Stomach (tissue), 9 donors: ENCODE results near the gene MINDY4B. TPM values are rescaled to one million over a fixed set of nuclear protein-coding genes. Genes with fewer than 3 reads are reported as not detected.

ENCODE experiments used
- DNase-seq, 2 donors: peaks; one replicate each; pipeline versions ENCODE4 v3.0.0 to v3.0.0-alpha.2; 2013 to 2019
- H3K27ac ChIP-seq, 5 donors: fragments of 200-600 bp in 4 of 5; sonication (generic) in 4 of 5; one replicate each; pipeline ENCODE4 v1.5.1; 2013 to 2019; ENCODE audit warnings: mild to moderate bottlenecking in 1 of 5, moderate library complexity in 1 of 5
- H3K27me3 ChIP-seq, 3 donors: fragments of 200-600 bp; sonication (generic); one replicate each; pipeline ENCODE4 v1.5.1; 2017 to 2019; ENCODE audit warnings: mixed run types in 1 of 3
- H3K36me3 ChIP-seq, 4 donors: fragments of 200-600 bp; sonication (generic); 1 replicate in 3 of 4; 2 replicates in 1 of 4; pipeline ENCODE4 v1.5.1; 2016 to 2019
- H3K4me1 ChIP-seq, 4 donors: fragments of 200-600 bp; sonication (generic); one replicate each; pipeline ENCODE4 v1.5.1; 2016 to 2019
- H3K4me3 ChIP-seq, 4 donors: fragments of 200-600 bp; sonication (generic) in 3 of 4; one replicate each; pipeline ENCODE4 v1.5.1; 2016 to 2019; ENCODE audit warnings: mild to moderate bottlenecking in 1 of 4
- H3K9me3 ChIP-seq, 4 donors: fragments of 200-600 bp; sonication (generic); one replicate each; pipeline ENCODE4 v1.5.1; 2016 to 2019
- CTCF ChIP-seq, 7 experiments: fragments of 450-650 bp in 4 of 7; fragments of 200-600 bp in 3 of 7; sonication (generic) in 3 of 7; IDR thresholded peaks; one replicate each; pipeline ENCODE4 v1.5.1; 2016 to 2019; ENCODE audit warnings: antibody characterized with exemption in 7 of 7, control low read depth in 2 of 7, mild to moderate bottlenecking in 1 of 7
- EP300 ChIP-seq: sonication (generic); formaldehyde crosslinking; IDR thresholded peaks from one replicate; pipeline ENCODE4 v1.6.1; 2017; ENCODE audit warnings: antibody characterized with exemption
- POLR2A ChIP-seq, 4 donors: fragments of 450-650 bp; IDR thresholded peaks; one replicate each; pipeline ENCODE4 v1.6.1; 2016; ENCODE audit warnings: antibody characterized with exemption in 4 of 4, control low read depth in 2 of 4, mild to moderate bottlenecking in 1 of 4, moderate library complexity in 1 of 4
- POLR2AphosphoS5 ChIP-seq, 3 donors: sonication (generic); formaldehyde crosslinking; IDR thresholded peaks; one replicate each; pipeline ENCODE4 v1.6.1; 2016; ENCODE audit warnings: antibody characterized with exemption in 3 of 3
- WGBS, 5 donors: extraction: QIAGEN DNeasy Blood & Tissue Kit in 3 of 5; methylation state at CpG; one replicate each; pipeline versions ENCODE4 v1.1.5 to v1.1.7; 2013 to 2018; 5-methylcytosine and 5-hydroxymethylcytosine counted together
- intact Hi-C: fragments of 100-400 bp; cut with DNase I; formaldehyde crosslinking; loops from one replicate; pipeline ENCODE4 v1.15.1; 2023; ENCODE audit warnings: low total_unique reads
- polyA plus RNA-seq, 3 donors: library from polyadenylated mRNA; stranded (reverse); fragments of 200-250 nt; gene quantifications; one replicate each; pipeline ENCODE4 v1.2.3, GENCODE V29; 2013
- total RNA-seq, 5 donors: library from RNA; depleted of rRNA; stranded (reverse); fragments of >200 nt; gene quantifications; one replicate each; pipeline versions ENCODE4 v1.1.0 to v1.2.3, GENCODE V29; 2014 to 2016
- donor health status: healthy with polysubstance abuse.
- donor health status: Bipolar disorder and iron deficiency.
- donor health status: healthy.

The MINDY4B gene
- total and polyA plus RNA-seq, 8 donors, result not detected

DNA sequence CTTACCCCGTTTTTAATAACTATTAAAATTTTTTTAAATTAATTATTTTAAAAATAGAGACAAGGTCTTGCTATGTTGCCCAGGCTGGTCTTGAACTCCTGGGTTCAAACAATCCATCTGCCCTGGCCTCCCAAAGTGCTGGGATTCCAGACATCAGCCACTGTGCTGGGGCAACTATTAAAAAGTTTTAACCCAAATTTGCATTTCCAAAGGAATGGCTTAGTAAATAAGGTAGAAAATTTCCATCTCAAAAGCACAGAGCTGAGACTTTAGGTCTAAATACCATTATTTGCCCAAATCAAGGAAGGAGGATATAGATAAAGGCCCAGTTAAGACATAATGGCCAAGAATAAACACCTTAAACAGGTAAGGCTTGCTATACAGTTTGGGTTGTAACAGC lies 56.4 kb downstream of the MINDY4B start:
- no peaks in the 10 kb centered on the region for H3K4me1 ChIP-seq
- no peaks in the 10 kb centered on the region for H3K36me3 ChIP-seq
- no peaks in the 10 kb centered on the region for H3K27me3 ChIP-seq
- no peak for TF ChIP-seq EP300
- TF ChIP-seq CTCF (IDR thresholded peaks at IDR 0.05), result no peak
- no peak for TF ChIP-seq POLR2A (IDR thresholded peaks at IDR 0.05)
- no peak for TF ChIP-seq POLR2AphosphoS5 (IDR thresholded peaks at IDR 0.05)
- 43 to 65% (median 51%) methylated on average over 1 of the region's 1 CpG for WGBS, 5 donors
- DNase-seq, result no peak
- H3K27ac ChIP-seq, result no peak overlapping the region
- H3K4me3 ChIP-seq, result no peak overlapping the region
- intact Hi-C loops, result no loop called here
- peaks cover 0 to 11% (median 11%) of the 10 kb centered on the region in 4 donors for H3K9me3 ChIP-seq

- Histone ChIP-seq H3K36me3 (no peaks in the 10 kb centered on the region), H3K27me3 (no peaks in the 10 kb centered on the region), H3K27ac (no peak overlapping the region), H3K9me3 (peaks cover 0 to 11% (median 11%) of the 10 kb centered on the region in 4 donors), H3K4me1 (no peaks in the 10 kb centered on the region), H3K4me3 (no peak overlapping the region)
- 90 to 100% (median 97%) methylated on average over 1 of the region's 1 CpG for WGBS, 5 donors
- intact Hi-C loops, result no loop called here
- no peak for TF ChIP-seq EP300
- no peak for TF ChIP-seq POLR2A (IDR thresholded peaks at IDR 0.05)
- no peak for TF ChIP-seq POLR2AphosphoS5 (IDR thresholded peaks at IDR 0.05)
- no peak for TF ChIP-seq CTCF (IDR thresholded peaks at IDR 0.05)
- DNase-seq, result no peak
Measured at GRCh38 chr3:150847433-150847832, 57.8 kb downstream of the MINDY4B start.

GRCh38 chr3:150844484-150844883 lies 60.8 kb downstream of the MINDY4B start:
- H3K27ac ChIP-seq, result no peak overlapping the region
- no peaks in the 10 kb centered on the region for H3K4me1 ChIP-seq
- DNase-seq, result no peak
- TF ChIP-seq EP300 (no peak), POLR2A (IDR thresholded peaks at IDR 0.05) (no peak), POLR2AphosphoS5 (IDR thresholded peaks at IDR 0.05) (no peak), CTCF (IDR thresholded peaks at IDR 0.05) (no peak)
- no peak overlapping the region for H3K4me3 ChIP-seq
- H3K36me3 ChIP-seq, result no peaks in the 10 kb centered on the region
- intact Hi-C loops, result no loop called here
- 20 to 39% (median 29%) methylated on average over 3 of the region's 3 CpGs for WGBS, 5 donors
- peaks cover 0 to 9% (median 0%) of the 10 kb centered on the region in 3 donors for H3K27me3 ChIP-seq
- H3K9me3 ChIP-seq, result no peaks in the 10 kb centered on the region

- intact Hi-C loops, result no loop called here
- DNase-seq, result no peak
- TF ChIP-seq CTCF (IDR thresholded peaks at IDR 0.05), result no peak
- no peak for TF ChIP-seq EP300
- no peak for TF ChIP-seq POLR2A (IDR thresholded peaks at IDR 0.05)
- TF ChIP-seq POLR2AphosphoS5 (IDR thresholded peaks at IDR 0.05), result no peak
- Histone ChIP-seq H3K27ac (no peak overlapping the region), H3K36me3 (no peaks in the 10 kb centered on the region), H3K27me3 (peaks cover 0 to 16% (median 0%) of the 10 kb centered on the region in 3 donors), H3K4me3 (no peak overlapping the region), H3K4me1 (no peaks in the 10 kb centered on the region), H3K9me3 (no peaks in the 10 kb centered on the region)
- WGBS, 5 donors, result 32 to 45% (median 39%) methylated on average over 2 of the region's 2 CpGs
Measured at GRCh38 chr3:150843241-150843640, 62.0 kb downstream of the MINDY4B start.
